ENCODE results near the gene ASIC5.
"Not testable (repeated sequence)": the region's sequence is repeated elsewhere in the genome, so short reads cannot be mapped to it uniquely, and the experiment has no call there.

The ASIC5 gene

DNA sequence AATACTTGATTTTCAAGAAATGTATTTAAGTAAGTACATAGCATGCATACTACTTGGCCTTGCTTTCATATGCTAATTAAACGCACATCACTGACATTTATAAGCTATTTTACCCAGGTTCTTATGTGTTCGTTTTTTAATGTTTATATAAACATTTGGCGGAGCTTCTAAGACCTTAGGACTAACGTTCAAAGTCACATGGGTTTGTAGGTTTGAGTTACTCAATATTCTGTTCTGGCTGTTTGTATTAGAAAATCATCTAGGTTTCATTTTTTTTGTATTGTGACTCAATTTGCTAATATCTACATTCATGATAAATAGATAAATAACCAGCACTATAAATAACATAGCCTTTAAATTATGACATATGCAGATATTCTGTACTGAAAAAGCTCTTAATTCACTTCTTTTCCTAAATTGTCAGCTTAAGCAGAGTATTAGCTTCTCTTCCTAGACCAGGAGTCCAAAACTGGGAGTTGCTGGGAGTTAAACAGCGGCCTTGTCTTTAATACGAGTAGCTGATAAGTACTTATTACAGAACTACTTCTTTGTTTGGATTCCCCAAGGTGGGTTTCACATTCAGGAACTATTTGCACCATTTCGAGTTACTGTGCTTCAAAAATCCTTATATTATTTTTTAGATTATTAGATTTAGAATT lies 65.3 kb downstream of the ASIC5 start:
- no peak for DNase-seq (ENCODE audit: low spot score)

DNA sequence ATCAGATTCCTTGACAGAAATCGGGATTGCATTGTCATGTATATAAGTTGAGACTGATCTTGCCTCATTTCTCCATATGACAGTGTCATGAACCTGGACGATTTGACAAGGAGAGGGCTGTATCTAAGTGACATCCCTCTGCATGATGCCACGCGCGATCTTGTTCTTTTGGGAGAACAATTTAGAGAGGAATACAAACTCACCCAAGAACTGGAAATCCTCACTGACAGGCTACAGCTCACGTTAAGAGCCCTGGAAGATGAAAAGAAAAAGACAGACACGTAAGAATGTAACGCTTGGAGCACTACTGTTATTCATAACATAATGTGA lies 66.3 kb downstream of the ASIC5 start:
- DNase-seq (ENCODE audit: low spot score), result no peak

DNA sequence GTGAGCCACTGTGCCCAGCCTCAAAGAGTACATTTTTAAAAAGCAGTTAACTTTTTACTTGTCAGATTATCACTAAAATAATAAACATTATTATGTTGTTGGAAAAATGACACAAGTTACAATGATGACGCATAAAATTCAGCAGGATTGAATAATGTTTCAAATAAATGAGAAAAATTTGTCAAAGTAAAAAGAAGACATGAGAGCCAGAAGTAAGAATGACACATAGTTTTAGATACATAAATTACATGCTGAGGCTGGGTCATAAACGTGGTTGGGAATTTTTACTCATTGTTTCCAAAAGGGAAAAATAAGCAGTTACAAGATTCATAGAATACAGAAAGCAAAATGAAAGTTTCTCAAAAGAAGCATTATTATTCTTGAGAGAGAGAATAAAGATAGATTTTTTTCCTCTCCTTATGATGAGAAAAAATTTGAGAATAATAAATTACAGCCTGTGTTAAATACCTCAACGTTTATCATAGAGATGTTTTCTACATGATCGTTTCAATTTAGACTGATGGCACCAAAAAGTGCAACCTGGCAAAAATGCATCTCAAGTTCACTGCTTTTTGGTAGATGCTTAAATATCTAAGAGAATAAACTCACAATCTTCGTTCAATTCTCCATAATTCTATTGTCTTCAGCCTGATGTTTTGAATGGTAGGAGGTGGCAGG lies 66.8 kb downstream of the ASIC5 start:
- DNase-seq (ENCODE audit: low spot score), result peak; percentile 27

DNA sequence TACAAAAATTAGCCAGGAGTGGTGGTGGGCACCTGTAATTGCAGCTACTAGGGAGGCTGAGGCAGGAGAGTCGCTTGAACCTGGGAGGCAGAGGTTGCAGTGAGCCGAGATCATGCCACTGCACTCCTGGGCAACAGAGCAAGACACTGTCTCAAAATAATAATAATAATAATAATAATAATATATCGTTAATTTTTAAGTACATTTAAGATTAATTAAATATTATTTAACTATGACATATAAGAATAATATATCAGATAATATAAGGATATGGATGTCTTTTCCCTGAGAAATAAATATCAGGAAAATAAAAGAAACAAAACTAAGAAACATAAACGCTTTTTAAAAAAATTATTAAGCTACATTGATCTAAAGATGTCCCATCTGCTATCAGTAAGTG lies 68.5 kb downstream of the ASIC5 start:
- not testable (repeated sequence) for DNase-seq (ENCODE audit: low spot score)

DNA sequence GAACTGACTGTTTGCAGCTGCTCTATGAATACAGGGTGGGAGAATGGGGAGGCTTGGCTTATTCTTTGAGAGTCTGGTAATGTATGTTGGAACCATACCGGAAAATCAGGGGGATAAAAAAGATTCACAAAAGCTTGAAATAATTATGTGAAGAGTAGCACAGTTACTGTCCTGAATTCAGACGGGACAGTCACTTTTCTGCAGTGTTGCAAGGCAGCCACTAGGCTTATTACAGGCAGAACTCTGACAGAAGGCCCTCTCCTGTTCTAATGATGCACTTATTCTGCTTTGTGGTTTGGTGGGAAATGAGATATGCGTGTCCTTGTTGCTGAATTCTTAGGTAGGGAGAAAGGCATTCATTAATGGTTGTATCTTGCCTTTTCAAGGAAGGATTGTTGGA lies 70.1 kb downstream of the ASIC5 start:
- peak; percentile 47 for DNase-seq (ENCODE audit: low spot score)

DNA sequence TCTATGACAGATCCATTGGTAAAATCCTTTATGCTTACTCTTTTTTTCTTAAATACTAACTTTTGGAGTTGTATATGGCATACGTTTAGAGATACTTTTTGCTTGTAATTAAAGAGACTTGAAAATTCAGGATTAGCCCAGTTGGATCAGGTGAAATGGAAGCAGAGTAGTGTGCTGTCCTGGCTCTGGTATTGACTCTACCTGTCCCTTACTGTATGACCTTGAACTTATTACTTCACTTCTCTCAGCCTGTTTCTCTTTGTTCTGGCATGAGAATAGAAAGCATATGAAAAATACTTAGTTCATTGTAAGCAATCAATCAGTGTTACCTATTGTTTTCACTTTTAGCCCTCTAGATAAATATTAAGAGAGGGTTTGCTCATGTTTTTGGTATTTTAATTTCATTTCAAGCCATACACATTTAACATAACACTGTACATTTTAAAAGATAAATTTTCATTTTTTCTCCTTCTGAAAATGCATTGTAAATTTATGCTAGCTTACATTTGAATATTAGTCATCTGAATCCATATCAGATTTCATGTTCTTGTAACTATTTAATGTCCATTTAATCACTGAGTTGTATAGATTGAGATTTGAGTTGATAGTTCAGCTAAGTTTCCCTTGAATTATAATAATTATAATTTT lies 71.4 kb downstream of the ASIC5 start:
- no peak for DNase-seq (ENCODE audit: low spot score)

DNA sequence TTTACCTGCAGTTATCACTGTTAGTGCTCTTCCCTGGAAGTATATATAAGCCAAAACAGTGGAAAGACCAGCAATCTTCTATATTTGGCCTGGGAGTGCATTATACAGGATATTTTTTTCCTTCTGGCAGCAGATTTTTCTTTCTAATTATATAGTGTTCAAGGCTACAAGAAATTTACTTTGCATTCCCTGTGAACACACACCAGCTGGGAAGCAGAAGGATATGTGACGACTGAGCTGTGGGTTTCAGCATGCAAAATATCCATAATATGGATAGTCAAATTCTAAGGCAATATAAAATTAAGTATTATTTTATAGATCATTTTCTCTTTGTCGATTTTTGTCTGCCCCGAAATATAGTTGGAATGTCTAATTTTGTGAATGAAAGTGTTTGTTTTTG lies 76.1 kb downstream of the ASIC5 start:
- no peak for DNase-seq (ENCODE audit: low spot score)

DNA sequence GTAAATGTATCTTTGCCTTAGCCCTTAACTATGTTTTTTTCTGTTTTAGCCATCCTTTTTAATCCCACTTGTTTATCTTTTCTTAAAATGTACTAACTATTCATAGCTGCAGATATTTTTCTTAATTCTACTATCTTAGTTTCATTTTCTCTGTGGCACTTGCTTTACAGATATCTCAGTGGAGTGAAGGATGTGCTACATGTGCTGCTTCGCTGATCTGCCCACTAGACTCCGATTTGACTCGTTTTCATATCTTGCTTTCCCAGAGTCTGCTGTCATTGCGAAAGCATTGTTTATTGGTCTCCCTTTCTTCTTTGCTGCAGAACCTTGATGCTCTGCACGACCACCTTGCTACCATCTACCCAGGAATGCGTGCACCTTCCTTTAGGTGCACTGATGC lies 76.7 kb downstream of the ASIC5 start:
- DNase-seq (ENCODE audit: low spot score), result no peak

DNA sequence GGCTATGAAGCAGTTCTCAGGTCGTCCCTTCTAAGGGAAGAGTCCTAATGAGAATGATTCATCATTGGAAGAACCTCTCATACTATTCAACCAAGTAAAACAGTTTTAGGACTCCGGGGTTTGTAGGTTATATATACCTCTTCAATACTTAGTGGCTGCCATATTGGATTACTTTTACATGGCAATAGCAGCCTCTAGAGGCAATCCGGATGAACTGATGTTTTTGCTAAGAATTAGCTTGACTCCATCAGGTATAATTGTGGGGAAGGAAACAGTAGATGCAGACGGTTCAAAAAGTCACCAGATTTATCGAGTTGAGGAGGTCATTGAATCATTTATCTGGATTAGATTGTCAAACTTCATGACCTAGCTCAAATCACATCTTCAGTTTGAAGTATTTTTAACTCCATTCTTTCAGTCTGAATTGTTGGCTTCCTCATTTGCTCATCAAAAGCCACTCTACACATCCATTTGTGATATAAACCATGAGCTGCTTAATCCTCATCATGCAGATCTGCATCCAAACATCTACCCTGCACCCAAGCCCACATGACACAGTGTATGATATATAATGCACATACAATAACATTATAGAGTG lies 78.9 kb downstream of the ASIC5 start:
- DNase-seq (ENCODE audit: low spot score), result peak; percentile 68

DNA sequence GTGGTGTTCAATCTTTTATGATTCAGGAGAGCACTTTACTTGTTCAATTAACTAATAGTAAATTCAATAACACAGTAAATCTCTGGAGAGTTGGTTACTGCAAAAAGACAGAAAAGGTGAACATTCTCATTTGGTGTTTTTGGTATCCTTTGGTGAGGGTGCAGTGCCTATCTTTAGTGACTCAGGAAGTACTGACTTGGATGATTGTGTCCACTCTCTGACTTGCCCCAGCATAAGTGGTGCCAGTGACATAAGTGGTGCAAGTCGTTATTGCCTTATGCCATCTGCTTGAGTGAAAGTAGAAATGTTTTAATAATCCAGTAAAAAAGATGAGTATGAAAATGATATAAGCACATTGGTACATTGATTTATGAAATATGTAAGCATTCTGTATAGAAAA lies 80.2 kb downstream of the ASIC5 start:
- no peak for DNase-seq (ENCODE audit: low spot score)

DNA sequence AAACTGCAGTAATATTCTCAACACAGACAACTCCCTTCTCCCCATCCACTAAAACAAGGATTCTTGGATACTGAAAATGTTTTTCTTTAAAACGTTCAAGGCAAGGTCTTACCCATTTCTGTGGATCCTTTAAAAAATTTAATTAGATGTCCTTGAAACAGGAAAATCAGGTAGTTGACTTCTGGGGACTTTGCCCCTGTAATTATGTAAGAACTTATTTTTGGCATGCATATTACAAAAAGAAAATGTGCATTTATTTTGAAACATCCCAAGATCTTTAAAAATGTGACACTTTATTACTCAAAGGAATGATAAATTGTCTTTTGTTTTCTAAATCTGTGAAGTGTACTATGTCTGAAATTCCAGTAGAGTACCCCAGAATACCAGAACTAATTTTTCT lies 81.4 kb downstream of the ASIC5 start:
- no peak for DNase-seq (ENCODE audit: low spot score)

DNA sequence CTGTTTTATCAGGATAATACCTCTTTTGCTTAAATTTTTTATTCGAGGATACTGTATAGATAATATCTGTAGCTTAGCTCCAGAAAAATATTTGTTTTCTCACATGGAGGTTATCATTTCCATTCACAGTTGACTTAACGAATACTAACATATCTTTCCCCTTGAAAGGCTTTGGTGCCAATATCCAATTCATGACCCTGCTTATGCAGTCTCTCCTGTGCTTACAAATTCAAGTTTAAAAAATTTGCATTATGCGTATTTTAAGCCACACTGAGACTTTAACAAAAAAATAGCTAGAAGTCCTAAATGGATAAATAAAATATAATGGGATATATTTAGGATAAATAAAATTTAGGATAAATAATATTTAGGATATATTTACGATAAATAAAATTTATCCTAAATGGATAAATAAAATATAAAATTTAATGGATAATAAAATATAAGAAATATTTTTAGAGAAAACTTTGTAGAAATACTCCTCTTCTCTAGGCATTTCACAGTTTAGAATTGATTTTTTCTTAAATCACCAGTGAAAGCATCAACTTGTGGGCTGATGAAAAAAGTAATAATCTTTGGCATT lies 84.7 kb downstream of the ASIC5 start:
- DNase-seq (ENCODE audit: low spot score), result no peak

DNA sequence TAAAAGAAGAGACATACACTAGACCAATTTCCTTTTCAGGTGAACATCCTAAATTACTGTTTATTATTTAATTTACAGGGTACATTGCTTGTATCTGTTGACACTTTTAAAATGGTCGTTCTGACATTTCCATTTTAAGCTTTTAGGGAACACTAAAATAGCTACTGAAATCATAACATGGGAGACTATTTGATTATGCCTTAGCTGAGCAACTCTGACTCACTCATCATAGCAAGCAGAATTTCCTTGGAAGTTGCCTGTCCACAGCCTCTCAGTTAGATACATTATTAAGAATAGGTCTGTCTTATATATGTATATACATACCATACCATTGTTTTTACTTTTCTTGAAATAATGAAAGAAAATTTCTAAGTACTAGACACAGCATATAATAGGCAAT lies 85.3 kb downstream of the ASIC5 start:
- peak; percentile 9 for DNase-seq (ENCODE audit: low spot score)

All from AG08395 (cell line).